Lower lobe of right lung (tissue), 2 donors: ENCODE data around the gene CNOT8. TPM values are rescaled to one million over a fixed set of nuclear protein-coding genes. Genes with fewer than 3 reads are reported as not detected.

Experiments
- ATAC-seq, 2 donors: fragments of 200-7000 bp; cut with Tn5 transposase; one replicate each; pipeline ENCODE4 v1.9.1; 2020 to 2022; ENCODE audit warnings: mild to moderate bottlenecking in 2 of 2, moderate library complexity in 2 of 2
- DNase-seq: peaks from one replicate; pipeline ENCODE4 v3.0.0-alpha.2; 2020
- H3K27ac ChIP-seq: fragments of 200-600 bp; one replicate; pipeline ENCODE4 v1.8.0; 2022
- H3K27me3 ChIP-seq: fragments of 200-600 bp; one replicate; pipeline ENCODE4 v1.8.0; 2022; ENCODE audit warnings: low read depth
- H3K36me3 ChIP-seq: fragments of 200-600 bp; one replicate; pipeline ENCODE4 v1.8.0; 2022; ENCODE audit warnings: mild to moderate bottlenecking
- H3K4me1 ChIP-seq: fragments of 200-600 bp; one replicate; pipeline ENCODE4 v1.8.0; 2022
- H3K4me3 ChIP-seq: fragments of 200-600 bp; one replicate; pipeline ENCODE4 v1.8.0; 2022; ENCODE audit warnings: mild to moderate bottlenecking
- H3K9me3 ChIP-seq: fragments of 200-600 bp; one replicate; pipeline ENCODE4 v1.8.0; 2022
- CTCF ChIP-seq: fragments of 200-600 bp; IDR thresholded peaks from one replicate; pipeline ENCODE4 v1.8.0; 2022; ENCODE audit warnings: antibody characterized with exemption, mild to moderate bottlenecking
- intact Hi-C: fragments of 100-400 bp; cut with DNase I; formaldehyde crosslinking; loops from one replicate; pipeline ENCODE4 v1.11.0; 2022
- total RNA-seq: library from RNA; stranded (reverse); fragmentation: NEBNext Ultra II Directional; extraction: Animal tissue kit (Norgen Biotek cat#: 25700); gene quantifications from one replicate; pipeline ENCODE4 v1.2.1, GENCODE V29; 2021
- donor health status: DM: no; HTN: yes; CAD: no; lungs with severe emphysema.

Gene CNOT8
- total RNA-seq, 1 donor from 2014 or later, result 106 TPM

GRCh38 chr5:154862766-154863165 lies 4.3 kb downstream of the CNOT8 start:
- Histone ChIP-seq H3K4me3 (no peak overlapping the region), H3K9me3 (no peaks in the 10 kb centered on the region), H3K36me3 (peaks cover 47% of the 10 kb centered on the region), H3K27ac (no peak overlapping the region), H3K27me3 (no peaks in the 10 kb centered on the region), H3K4me1 (peaks cover 52% of the 10 kb centered on the region)
- no peak for ATAC-seq
- no peak for DNase-seq
- intact Hi-C loops, result no loop called here
- TF ChIP-seq CTCF, result no peak

- no peaks in the 10 kb centered on the region for H3K27me3 ChIP-seq
- H3K36me3 ChIP-seq, result peaks cover 54% of the 10 kb centered on the region
- TF ChIP-seq CTCF, result no peak
- no peaks in the 10 kb centered on the region for H3K9me3 ChIP-seq
- H3K4me3 ChIP-seq, result no peak overlapping the region
- peaks cover 52% of the 10 kb centered on the region for H3K4me1 ChIP-seq
- intact Hi-C loops, result no loop called here
- ATAC-seq (no peak), DNase-seq (no peak)
- no peak overlapping the region for H3K27ac ChIP-seq
These were observed 5.1 kb downstream of the CNOT8 start for GRCh38 chr5:154863291-154864080.

GRCh38 chr5:154865466-154866184 lies 7.2 kb downstream of the CNOT8 start:
- no peaks in the 10 kb centered on the region for H3K27me3 ChIP-seq
- no peak overlapping the region for H3K27ac ChIP-seq
- intact Hi-C loops, result no loop called here
- DNase-seq (no peak), ATAC-seq (peak in 1 of 2 donors; percentile 8)
- no peaks in the 10 kb centered on the region for H3K9me3 ChIP-seq
- H3K4me3 ChIP-seq, result no peak overlapping the region
- no peak for TF ChIP-seq CTCF
- peaks cover 40% of the 10 kb centered on the region for H3K4me1 ChIP-seq
- peaks cover 69% of the 10 kb centered on the region for H3K36me3 ChIP-seq

- H3K4me1 ChIP-seq, result peaks cover 28% of the 10 kb centered on the region
- no peaks in the 10 kb centered on the region for H3K9me3 ChIP-seq
- no peak overlapping the region for H3K27ac ChIP-seq
- intact Hi-C loops, result no loop called here
- H3K4me3 ChIP-seq, result no peak overlapping the region
- ATAC-seq (no peak), DNase-seq (no peak)
- TF ChIP-seq CTCF, result no peak
- no peaks in the 10 kb centered on the region for H3K27me3 ChIP-seq
- H3K36me3 ChIP-seq, result peaks cover 82% of the 10 kb centered on the region
These were observed 8.4 kb downstream of the CNOT8 start for GRCh38 chr5:154866841-154867240.

GRCh38 chr5:154868702-154869101 lies 10.3 kb downstream of the CNOT8 start:
- H3K4me3 ChIP-seq, result no peak overlapping the region
- H3K27me3 ChIP-seq, result no peaks in the 10 kb centered on the region
- intact Hi-C loops, result no loop called here
- peaks cover 21% of the 10 kb centered on the region for H3K4me1 ChIP-seq
- H3K36me3 ChIP-seq, result peaks cover 94% of the 10 kb centered on the region
- no peaks in the 10 kb centered on the region for H3K9me3 ChIP-seq
- no peak overlapping the region for H3K27ac ChIP-seq
- DNase-seq (no peak), ATAC-seq (peak; percentile 28 to 31)
- no peak for TF ChIP-seq CTCF
